Ovary (tissue), 3 donors: ENCODE measurements around the gene BMX.

Experiments
- CTCF ChIP-seq, 3 donors: fragments of 450-650 bp in 2 of 3; fragments of 200-600 bp in 1 of 3; IDR thresholded peaks; one replicate each; pipeline versions ENCODE4 v1.5.1 to v1.8.0; 2016 to 2022; ENCODE audit warnings: antibody characterized with exemption in 3 of 3, mild to moderate bottlenecking in 1 of 3
- POLR2A ChIP-seq: fragments of 450-650 bp; IDR thresholded peaks from one replicate; pipeline ENCODE4 v1.6.1; 2017; ENCODE audit warnings: antibody characterized with exemption, mild to moderate bottlenecking, moderate library complexity
- donor health status: DM: no; HTN: no; CAD: no.

DNA sequence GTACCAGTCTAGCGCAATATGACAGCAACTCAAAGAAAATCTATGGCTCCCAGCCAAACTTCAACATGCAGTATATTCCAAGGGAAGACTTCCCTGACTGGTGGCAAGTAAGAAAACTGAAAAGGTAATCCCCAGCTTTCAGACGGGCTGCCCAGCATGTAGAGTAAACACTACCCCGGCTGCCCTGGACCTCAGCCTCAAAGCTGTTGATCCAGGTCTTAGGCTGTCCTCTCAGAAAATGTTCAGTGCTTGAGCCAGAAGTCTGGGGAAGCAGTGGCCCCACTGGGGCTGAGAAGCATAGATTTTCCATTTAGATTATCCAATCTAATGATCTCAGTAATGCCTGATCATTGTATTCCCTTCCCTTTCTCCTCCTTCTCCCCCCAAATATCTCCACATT, 21.9 kb downstream of the BMX start:
- TF ChIP-seq CTCF (IDR thresholded peaks at IDR 0.05): no peak
- no peak for TF ChIP-seq POLR2A
